HG03108 (cell line): Measurements from ENCODE around the gene RNPEPL1.

ENCODE experiments used
- ATAC-seq: cut with Tn5 transposase; IDR thresholded peaks from one replicate; pipeline ENCODE4 v1.9.1; 2021; ENCODE audit warnings: moderate library complexity; ENCODE audit not compliant: unreplicated experiment

RNPEPL1 gene

DNA sequence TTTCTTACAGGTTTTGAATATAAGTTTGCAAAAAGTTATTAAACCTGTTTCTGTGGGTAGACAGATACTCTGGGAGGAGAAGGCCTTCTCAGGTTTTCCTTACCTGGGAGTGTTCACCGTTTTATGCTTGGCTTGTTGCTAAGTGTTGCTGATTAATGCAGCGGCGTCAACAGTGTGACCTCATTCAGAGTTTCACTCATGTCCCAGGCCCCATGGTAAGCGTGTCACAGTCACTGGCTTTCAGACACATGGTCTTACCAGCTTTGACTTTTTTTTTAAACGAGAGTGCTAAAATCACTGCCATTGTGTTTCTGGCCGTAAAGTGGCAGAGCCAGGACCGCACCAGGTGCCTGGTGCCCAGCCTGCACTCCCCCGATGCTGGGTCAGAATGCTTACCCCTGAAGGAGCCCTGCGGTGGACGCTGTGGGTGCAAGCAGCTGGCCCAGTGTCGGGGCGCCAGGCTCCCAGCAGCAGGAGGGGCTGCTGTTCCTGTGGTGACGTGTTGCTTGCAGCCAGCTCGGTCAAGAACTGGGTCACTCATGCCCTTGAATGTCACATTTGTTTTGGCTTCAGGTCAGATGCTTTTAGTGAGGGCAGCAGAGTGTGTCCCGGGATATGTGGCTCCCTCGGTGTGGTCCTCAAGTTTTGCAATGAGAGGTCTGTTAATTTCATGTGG is 21.7 kb downstream of the RNPEPL1 start:
- no peak for ATAC-seq

DNA sequence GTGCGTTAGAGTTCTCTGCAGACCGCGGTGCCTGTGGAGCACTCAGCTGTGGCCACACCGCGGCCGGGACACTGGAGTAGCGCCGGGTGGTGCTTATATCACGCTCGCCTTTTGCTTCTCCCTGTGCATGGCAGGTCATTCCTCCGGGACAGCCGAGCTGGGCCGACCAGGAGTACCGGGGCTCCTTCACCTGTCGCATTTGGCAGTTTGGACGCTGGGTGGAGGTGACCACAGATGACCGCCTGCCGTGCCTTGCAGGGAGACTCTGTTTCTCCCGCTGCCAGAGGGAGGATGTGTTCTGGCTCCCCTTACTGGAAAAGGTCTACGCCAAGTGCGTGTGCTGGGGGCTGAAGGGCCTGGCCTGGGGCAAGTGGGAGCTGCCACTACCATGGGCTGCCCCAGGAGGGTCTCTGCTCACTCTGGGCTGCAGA is 22.4 kb downstream of the RNPEPL1 start:
- ATAC-seq, result no peak

DNA sequence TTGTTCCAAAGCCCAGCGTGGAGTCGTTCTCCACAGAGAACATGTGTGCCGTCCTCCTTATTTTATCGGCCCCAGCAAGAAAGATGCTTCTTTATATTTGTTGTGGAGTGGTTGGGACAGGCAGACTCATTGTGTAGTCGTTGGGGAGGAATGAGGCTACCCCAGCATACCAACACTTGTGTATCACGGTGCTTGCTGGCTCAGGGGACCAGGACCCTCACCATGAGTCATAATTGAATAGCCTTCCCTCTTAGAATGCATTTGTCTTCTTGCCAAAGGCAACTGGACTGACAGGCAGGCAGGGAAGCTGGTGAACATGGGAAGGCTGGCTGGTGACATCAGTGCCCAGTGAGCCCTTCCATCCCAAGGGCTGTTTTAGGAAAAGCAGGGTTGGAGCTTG is 22.9 kb downstream of the RNPEPL1 start:
- no peak for ATAC-seq

DNA sequence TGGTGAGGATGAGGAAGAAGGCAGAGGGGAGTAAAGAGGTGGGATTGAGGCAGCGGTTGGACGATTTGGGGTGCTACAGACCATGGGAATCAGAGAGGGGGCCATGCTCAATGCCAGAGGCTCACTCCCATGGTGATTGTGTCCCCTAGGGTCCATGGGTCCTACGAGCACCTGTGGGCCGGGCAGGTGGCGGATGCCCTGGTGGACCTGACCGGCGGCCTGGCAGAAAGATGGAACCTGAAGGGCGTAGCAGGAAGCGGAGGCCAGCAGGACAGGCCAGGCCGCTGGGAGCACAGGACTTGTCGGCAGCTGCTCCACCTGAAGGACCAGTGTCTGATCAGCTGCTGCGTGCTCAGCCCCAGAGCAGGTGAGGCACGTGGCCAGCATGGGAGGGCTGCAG is 23.5 kb downstream of the RNPEPL1 start:
- no peak for ATAC-seq

DNA sequence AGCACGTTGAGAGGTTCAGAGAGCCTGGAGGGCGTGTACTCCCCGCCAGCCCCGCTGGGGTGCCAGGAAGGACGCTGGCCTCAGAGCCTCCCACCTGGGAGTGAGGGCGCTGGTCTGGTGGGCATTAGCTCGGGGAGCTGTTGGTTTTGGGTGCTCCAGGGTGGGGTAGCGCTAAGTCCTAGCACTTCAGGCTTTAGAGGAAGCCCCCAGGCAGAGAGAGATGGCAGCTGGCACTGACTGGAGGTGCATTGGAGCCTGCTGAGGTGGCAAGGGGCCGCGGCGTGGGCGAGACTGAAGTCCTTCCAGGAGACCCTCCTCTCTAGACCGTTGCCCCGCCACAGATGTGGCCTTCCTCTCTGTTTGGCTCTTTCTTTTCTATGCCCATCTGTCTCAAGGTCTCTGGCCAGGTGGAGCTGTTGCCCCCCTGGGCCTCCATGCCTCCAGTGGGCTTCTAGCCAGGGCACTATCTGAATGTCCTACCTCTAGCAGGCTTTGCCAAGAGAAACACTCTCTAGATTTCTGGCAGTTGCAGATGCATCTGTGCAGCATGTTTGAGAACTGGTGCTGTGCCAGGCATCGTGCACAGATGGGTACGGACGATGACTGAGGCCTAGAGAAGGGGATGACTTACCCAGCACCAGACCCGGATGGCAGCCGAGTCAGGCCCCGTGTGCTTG is 24.9 kb downstream of the RNPEPL1 start:
- ATAC-seq, result no peak

DNA sequence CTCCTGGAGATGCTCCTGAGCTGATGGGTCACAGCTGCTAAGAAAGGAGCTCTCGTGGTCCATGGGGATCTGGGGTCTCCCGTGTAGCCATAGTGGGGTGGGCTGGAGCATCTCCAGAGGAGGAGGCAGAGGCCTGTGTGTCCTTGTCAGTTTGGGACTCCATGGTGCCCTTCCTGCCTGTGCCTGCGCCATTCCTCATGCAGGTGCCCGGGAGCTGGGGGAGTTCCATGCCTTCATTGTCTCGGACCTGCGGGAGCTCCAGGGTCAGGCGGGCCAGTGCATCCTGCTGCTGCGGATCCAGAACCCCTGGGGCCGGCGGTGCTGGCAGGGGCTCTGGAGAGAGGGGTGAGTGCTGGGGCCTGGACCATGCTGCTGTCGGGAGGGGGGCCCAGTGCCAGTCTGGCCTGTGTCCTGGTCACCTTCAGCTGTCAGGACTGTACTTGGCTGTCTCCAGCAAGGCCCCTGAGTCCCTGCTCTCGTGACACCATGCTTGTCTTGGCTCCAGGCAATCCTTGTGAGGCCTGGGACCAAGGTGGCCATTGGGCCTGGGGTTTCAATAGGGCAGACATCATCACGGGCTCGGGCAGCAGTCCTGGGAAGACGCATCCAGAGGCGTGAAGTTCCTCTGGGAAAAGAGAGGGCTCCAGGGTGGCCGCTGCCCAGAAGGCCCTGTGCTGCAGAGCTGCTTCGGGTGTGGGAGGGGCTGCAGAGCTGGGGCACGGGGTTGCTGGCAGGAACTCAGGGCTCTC is 25.6 kb downstream of the RNPEPL1 start:
- no peak for ATAC-seq

DNA sequence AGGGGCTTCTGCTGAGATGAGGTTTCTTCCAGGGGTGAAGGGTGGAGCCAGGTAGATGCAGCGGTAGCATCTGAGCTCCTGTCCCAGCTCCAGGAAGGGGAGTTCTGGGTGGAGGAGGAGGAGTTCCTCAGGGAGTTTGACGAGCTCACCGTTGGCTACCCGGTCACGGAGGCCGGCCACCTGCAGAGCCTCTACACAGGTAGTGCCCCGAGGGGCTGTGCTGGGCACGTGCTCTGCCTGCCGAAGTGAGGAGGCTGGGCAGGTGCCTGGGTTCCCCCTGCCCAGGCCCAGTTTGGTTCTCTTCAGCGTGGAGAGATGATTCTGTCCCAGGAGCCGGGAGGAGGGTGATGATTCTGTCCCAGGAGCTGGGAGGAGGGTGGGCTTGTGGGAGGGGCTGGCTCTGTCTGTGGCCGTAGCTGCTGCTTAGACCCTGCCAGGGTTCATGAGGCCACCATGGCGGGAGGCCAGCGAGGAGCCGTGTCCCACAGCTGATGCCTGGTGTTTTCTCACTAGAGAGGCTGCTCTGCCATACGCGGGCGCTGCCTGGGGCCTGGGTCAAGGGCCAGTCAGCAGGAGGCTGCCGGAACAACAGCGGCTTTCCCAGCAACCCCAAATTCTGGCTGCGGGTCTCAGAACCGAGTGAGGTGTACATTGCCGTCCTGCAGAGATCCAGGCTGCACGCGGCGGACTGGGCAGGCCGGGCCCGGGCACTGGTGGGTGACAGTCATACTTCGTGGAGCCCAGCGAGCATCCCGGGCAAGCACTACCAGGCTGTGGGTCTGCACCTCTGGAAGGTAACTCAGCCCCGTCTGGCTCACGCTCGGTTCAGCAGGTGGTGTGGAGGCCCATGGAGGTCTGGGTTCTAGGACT is 26.5 kb downstream of the RNPEPL1 start:
- ATAC-seq, result no peak

DNA sequence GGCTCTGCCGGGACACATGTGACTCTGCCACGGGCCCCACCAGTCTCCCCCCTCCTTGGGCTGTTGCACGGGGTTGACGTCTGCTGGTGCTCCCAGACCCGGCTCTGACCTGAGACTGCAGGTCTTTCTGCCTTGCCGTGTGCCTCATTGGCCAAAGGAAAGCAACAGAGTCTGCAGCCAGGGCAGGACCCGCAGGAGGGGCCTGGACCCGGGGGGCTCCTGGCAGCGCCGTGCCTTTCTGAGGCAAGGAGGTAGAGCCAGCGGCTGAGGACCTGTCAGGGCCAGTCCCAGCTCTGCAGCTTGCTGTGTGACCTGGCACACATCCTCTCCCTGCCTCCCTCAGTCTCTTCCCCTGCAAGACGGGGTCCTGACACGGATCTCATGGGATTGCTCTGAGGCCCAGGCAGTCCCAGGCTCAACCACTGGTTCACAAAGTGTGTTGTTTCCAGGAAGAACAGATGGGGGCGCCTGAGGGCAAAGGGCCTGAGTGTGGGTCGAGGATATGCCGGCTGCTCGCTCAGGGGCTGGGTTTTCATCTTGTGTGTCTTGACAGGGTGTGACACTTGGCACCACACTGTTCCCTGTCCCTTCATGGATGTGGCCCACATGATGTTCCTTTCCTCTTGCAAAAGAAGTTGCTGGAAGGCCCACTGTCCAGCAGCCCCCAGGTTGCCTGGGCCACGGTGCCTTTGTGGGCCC is 27.2 kb downstream of the RNPEPL1 start:
- no peak for ATAC-seq

DNA sequence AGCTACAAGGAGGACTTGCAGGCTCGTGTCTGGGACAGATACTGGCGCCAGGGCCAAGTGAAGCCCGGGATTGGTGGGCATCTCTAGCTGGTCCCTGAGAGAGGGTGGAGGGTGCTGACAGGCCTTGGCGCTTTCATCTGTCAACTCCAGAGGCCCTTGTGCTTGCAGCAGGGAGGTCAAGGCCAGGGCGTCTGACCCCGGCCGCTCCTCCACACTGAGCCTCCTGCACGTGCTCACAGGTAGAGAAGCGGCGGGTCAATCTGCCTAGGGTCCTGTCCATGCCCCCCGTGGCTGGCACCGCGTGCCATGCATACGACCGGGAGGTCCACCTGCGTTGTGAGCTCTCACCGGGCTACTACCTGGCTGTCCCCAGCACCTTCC is 27.8 kb downstream of the RNPEPL1 start:
- no peak for ATAC-seq

DNA sequence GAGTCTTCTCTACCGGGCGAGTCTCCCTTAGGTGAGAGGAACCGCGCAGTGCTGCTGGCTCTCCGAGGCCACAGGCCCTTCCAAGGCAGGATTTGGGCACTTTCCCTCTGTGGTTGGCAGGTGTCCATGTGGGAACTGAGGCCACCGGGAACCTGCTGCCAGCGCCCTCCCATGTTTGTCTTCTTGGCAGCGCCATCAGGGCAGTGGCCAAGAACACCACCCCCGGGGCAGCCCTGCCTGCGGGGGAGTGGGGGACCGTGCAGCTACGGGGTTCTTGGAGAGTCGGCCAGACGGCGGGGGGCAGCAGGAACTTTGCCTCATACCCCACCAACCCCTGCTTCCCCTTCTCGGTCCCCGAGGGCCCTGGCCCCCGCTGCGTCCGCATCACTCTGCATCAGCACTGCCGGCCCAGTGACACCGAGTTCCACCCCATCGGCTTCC is 28.2 kb downstream of the RNPEPL1 start:
- ATAC-seq, result no peak

DNA sequence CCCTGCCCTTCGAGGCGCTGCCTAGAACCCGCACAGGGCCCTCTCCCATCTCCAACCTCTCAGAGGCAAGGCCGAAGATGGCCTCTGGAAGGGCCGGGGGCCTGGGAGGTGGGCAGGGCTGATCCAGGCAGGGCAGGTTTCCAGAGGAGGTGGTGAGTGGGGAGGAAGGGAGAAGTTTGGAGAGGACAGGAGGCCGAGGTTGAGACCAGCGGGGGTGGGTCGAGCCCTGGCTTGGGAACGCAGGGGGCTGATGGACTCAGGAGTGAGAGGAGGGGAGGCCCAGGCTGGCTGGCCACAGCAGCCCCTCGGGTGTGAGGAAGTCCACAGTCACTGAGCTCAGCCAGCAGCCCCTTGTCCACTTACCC is 28.8 kb downstream of the RNPEPL1 start:
- ATAC-seq, result no peak

DNA sequence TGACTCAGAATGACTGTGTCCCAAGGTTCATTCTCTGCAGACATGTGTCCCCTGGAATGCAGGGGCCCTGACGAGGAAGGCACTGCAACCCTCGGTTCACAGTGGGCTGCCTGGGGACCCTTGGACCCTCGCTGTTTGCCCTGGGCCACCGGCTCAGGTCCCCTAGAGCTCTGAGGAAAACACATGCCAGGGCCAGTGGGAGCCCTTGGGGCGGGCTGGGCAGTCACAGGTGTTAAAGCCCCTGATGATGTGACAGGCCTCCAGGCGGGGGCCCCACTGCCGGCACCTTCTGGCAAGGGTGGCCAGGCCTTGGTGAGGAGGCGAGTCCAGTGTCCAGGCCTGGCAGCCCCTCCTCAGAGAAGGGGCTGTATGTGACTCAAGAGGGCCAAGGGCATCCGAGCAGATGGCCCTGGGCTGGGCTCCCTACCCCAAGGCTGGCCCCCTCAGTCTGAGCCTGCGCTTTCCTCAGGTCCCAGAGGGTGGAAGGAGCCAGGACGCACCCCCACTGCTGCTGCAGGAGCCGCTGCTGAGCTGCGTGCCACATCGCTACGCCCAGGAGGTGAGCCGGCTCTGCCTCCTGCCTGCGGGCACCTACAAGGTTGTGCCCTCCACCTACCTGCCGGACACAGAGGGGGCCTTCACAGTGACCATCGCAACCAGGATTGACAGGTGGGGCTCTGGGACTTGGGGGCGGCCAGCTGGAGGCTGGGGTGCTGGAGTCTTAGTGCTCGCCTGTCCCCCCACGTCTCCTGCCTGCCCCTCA is 29.3 kb downstream of the RNPEPL1 start:
- ATAC-seq, result no peak

DNA sequence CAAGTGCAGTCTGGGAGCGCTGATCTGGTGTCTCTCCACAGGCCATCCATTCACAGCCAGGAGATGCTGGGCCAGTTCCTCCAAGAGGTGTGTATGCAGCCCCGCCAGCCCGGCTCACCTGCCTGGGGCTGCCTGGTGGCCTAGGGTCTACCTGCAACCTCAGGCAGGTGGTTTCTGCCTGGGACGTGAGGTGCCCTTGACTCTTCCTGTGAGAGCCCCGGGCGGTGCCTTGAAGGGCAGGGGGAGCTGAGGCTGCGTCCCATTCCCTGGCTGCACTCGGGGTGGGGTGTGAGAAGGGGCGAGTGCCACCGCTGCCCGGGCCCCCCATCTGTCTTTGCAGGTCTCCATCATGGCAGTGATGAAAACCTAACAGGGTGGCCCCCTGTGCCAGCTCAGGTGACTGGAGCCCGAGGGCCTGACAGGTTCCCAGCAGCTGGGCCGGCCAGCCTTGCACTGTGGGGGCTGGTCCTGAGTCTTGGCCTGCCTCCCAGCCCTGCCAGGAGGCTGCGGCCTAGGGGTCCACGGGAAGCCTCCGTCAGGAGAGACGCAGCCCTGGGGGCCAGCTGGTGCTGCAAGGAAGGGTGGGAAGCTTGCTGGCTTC is 30.1 kb downstream of the RNPEPL1 start:
- ATAC-seq, result no peak

DNA sequence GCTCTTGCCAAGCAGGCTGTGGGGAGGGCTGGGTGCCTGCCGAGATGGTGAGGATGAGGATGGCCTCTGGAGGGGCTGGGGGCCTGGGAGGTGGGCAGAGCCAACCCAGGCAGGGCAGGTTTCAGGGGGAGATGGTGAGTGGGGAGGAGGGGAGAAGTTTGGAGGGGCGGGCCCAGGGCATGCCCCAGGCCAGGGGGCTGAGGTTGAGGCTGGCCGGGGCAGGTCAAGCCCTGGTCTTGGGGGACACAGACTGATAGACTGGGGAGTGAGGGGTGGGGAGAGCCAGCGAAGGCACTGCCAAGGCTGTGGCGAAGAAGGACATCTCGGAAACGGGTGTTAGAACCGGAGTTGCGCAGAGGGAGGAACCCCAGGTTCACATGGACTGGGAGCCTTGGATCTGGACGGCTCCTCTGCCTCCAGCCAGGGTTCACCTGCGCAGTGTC is 30.9 kb downstream of the RNPEPL1 start:
- ATAC-seq, result no peak

DNA sequence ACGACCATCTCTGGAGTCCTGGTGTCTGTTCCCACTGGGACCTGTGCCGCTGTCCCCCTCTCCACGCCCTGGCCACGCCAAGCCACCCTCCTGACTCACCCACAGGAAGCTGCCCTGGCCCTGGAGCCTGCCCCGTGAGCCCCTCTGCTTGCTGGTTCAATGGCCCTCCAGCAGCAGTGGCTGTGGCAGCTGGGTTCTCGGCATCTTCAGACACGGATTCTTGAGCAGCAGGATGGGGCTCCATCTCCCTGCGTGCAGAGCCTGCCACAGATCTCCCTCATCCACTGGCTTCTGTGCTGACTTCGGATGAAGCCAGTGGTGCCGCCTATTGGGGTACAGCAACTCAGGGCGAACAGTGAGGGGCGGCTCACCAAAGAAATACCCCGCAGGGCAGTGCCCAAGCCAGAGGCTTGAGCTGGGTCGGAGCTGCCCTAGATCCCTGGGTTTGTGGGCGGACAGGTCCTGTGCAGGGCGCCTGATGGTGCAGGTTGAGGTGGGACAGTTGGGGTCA is 32.2 kb downstream of the RNPEPL1 start:
- ATAC-seq, result no peak

DNA sequence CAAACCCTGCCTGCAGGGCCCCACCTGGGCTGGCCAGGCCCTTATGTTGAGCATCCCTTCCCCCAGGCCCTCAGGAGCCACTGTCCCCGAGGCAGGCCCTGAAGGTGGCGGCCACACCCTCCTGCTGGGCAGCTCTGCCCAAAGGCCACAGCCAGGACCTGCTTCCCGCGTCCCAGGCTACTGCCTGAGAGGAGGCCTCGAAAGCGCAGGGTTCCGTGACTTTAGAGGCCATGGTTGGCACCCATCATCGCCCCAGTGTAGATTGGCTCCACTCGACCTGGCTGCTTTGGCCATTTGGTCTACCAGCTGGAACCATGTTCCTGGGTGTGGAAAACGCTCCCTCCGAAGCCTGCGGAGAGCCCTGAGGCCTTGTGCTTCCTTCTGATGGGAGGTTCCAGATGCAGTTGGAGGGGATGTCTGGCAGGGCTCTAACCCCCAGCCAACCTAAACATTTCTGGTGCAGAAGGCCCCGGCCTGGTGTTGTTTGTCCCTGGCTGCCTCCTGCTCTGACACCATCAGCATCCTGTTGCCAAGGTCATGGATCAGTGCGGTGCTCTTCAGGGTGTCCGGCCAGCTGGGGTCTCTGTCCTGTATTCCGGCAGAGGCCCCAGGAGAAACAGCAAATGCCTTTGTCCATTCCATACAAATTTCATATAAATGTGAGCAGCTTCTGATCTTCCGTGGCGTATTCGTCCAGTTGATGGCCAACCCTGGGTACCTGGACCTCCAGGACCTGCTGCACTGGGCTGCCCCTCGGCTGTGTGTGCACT is 33.0 kb downstream of the RNPEPL1 start:
- no peak for ATAC-seq

DNA sequence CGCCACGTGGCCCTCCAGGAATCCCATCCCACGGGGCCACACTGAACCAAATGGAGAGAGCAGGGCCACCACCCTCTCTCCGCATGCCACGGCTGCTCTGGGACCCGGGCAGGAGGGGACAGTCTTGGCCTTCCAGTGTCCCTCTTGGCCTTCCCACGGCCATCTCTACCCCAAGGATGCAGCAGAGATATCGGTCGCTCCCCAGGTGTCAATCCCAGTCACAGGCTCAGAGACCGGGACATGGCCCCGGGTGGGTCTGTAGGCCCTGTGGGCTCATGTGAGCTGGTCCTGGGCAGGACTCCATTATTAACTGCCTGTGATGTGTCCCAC is 33.5 kb downstream of the RNPEPL1 start:
- ATAC-seq, result no peak

DNA sequence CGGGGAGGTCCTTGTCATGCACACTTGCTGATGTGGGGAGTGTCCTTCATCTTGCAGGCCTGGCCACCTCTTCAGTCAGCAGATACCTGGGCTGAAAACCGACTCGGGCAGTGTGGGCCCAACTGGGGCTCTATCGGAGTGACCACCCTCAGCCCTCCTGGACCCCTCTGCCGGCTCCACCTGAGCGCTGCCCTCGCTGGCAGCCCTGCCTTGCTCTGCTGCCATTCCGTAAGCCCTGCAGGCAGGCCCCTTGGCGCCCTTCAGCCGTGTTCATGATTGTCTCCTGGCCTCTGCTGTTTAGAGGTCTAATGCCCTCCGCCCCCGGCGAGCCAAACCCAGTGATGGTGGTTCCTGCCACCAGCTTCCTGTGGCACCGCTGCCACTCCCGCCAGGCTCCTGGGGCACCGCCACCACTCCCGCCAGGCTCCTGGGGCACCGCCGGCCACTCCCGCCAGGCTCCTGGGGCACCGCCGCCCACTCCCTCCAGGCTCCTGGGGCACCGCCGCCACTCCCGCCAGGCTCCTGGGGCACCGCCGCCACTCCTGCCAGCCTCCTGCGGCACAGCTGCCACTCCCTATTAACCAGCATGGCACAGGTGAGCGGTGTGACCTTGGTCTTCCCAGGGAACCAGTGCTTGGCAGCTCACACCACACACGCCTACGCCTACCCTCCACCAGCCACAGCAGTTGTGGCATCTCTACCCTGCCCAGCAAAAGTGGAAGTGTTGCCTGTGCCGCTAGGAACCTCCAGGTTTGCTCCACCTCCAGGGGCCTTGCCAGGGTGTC is 34.2 kb downstream of the RNPEPL1 start:
- ATAC-seq, result no peak
